ENCODE data around the gene PDE4D.

- no peak for TF ChIP-seq CTCF (conservative IDR thresholded peaks at IDR 0.05; ENCODE audit: low read length)
- TF ChIP-seq EZH2phosphoT487 (IDR thresholded peaks at IDR 0.05; ENCODE audit: borderline replicate concordance, low read depth, low read length), result no peak
These were observed 101.9 kb downstream of the PDE4D start for GRCh38 chr5:59791617-59792016.
